Gastrocnemius medialis (tissue), 4 donors: ENCODE measurements around the gene FFAR1. TPM values are rescaled to one million over a fixed set of nuclear protein-coding genes. Genes with fewer than 3 reads are reported as not detected.

Experiments used
- ATAC-seq, 2 donors: fragments of 150-250 bp; one replicate each; pipeline ENCODE4 v1.9.1; 2016
- DNase-seq, 2 donors: peaks; one replicate each; pipeline ENCODE4 v3.0.0-alpha.2; 2019
- H3K27ac ChIP-seq, 4 donors: fragments of 200-600 bp; sonication (generic); 1 replicate in 1 of 4; 2 replicates in 3 of 4; pipeline ENCODE4 v1.5.1; 2016 to 2018; ENCODE audit warnings: mild to moderate bottlenecking in 2 of 4, moderate library complexity in 1 of 4
- H3K27me3 ChIP-seq, 3 donors: fragments of 200-600 bp; sonication (generic) in 2 of 3; 1 replicate in 1 of 3; 2 replicates in 2 of 3; pipeline versions ENCODE4 v1.5.1 to v1.6.0; 2016 to 2019; ENCODE audit warnings: mild to moderate bottlenecking in 1 of 3, moderate library complexity in 1 of 3
- H3K36me3 ChIP-seq, 2 donors: fragments of 200-600 bp; sonication (generic) in 1 of 2; one replicate each; pipeline ENCODE4 v1.5.1; 2017 to 2018
- H3K4me1 ChIP-seq, 2 donors: fragments of 200-600 bp; sonication (generic) in 1 of 2; one replicate each; pipeline ENCODE4 v1.5.1; 2016 to 2017; ENCODE audit warnings: mild to moderate bottlenecking in 2 of 2
- H3K4me3 ChIP-seq, 4 donors: fragments of 200-600 bp; sonication (generic) in 3 of 4; 1 replicate in 1 of 4; 2 replicates in 3 of 4; pipeline ENCODE4 v1.5.1; 2016 to 2019; ENCODE audit warnings: mild to moderate bottlenecking in 2 of 4
- H3K9me3 ChIP-seq, 3 donors: fragments of 200-600 bp; sonication (generic) in 2 of 3; 1 replicate in 1 of 3; 2 replicates in 2 of 3; pipeline ENCODE4 v1.5.1; 2016 to 2019
- CTCF ChIP-seq, 5 experiments: fragments of 450-650 bp in 3 of 5; fragments of 200-600 bp in 2 of 5; sonication (generic) in 2 of 5; IDR thresholded peaks in 4 of 5; conservative IDR thresholded peaks in 1 of 5; 1 replicate in 4 of 5; 2 replicates in 1 of 5; pipeline ENCODE4 v1.5.1; 2016 to 2019; ENCODE audit warnings: antibody characterized with exemption in 5 of 5, mild to moderate bottlenecking in 3 of 5, moderate library complexity in 3 of 5
- POLR2A ChIP-seq, 2 donors: fragments of 450-650 bp; IDR thresholded peaks; one replicate each; pipeline ENCODE4 v1.6.1; 2017; ENCODE audit warnings: antibody characterized with exemption in 2 of 2, mild to moderate bottlenecking in 2 of 2, moderate library complexity in 2 of 2
- in situ Hi-C, 4 donors: fragments of 200-750 bp; cut with MboI; loops; one replicate each; pipeline versions ENCODE4 v1.15.0 to v1.8.0; 2017; ENCODE audit warnings: low sequenced_read_pairs in 4 of 4
- intact Hi-C: fragments of 100-400 bp; cut with DNase I; formaldehyde crosslinking; loops from one replicate; pipeline ENCODE4 v1.15.1; 2023; ENCODE audit warnings: low total_unique reads
- total RNA-seq, 4 donors: library from RNA; depleted of rRNA; stranded (reverse); fragments of >200 nt; gene quantifications; one replicate each; pipeline versions ENCODE4 v1.1.0 to v1.2.3, GENCODE V29; 2016

FFAR1 gene
- total RNA-seq, 4 donors from 2014 or later: not detected

- no peak for TF ChIP-seq CTCF (IDR thresholded peaks at IDR 0.05 in 4 of 5, conservative IDR thresholded peaks at IDR 0.05 in 1 of 5)
- TF ChIP-seq POLR2A (IDR thresholded peaks at IDR 0.05): no peak
- intact Hi-C loops: no loop called here
- no peaks in the 10 kb centered on the region for H3K36me3 ChIP-seq
- no peaks in the 10 kb centered on the region for H3K27me3 ChIP-seq
- no peak overlapping the region for H3K4me3 ChIP-seq
- no peak overlapping the region for H3K27ac ChIP-seq
- DNase-seq (no peak), ATAC-seq (no peak)
- H3K4me1 ChIP-seq: no peaks in the 10 kb centered on the region
- H3K9me3 ChIP-seq: no peaks in the 10 kb centered on the region
- in situ Hi-C loops: no loop called here
These were observed 32.9 kb downstream of the FFAR1 start for GRCh38 chr19:35380450-35381124.

GRCh38 chr19:35381318-35381717 is 33.6 kb downstream of the FFAR1 start:
- Histone ChIP-seq H3K4me1 (no peaks in the 10 kb centered on the region), H3K36me3 (no peaks in the 10 kb centered on the region), H3K9me3 (no peaks in the 10 kb centered on the region), H3K27ac (no peak overlapping the region), H3K4me3 (no peak overlapping the region), H3K27me3 (no peaks in the 10 kb centered on the region)
- intact Hi-C loops (no loop called here), in situ Hi-C loops (no loop called here)
- no peak for TF ChIP-seq CTCF (IDR thresholded peaks at IDR 0.05 in 4 of 5, conservative IDR thresholded peaks at IDR 0.05 in 1 of 5)
- no peak for TF ChIP-seq POLR2A (IDR thresholded peaks at IDR 0.05)
- ATAC-seq: no peak
- no peak for DNase-seq

DNA sequence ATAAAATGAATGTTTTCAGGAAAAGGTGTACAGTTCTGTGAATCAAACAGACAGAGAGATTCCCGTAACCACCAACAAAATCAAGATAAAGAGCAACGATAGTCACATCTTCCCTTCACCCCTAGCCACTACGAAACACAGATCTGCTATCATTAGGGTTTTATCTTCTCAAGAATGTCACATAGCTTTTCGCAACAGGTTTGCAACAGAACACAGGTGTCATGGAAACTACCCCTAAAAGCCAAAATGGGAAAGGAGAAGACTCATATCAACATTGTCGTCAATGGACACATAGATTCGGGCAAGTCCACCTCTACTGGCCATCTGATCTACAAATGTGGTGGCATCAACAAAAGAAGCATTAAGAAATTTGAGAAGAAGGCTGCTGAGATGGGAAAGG is 34.2 kb downstream of the FFAR1 start:
- Histone ChIP-seq H3K9me3 (no peaks in the 10 kb centered on the region), H3K27ac (no peak overlapping the region), H3K36me3 (no peaks in the 10 kb centered on the region), H3K4me3 (no peak overlapping the region), H3K4me1 (no peaks in the 10 kb centered on the region), H3K27me3 (no peaks in the 10 kb centered on the region)
- ATAC-seq: no peak
- TF ChIP-seq CTCF (IDR thresholded peaks at IDR 0.05 in 4 of 5, conservative IDR thresholded peaks at IDR 0.05 in 1 of 5) (no peak), POLR2A (IDR thresholded peaks at IDR 0.05) (no peak)
- no peak for DNase-seq
- in situ Hi-C loops: no loop called here
- intact Hi-C loops: no loop called here

DNA sequence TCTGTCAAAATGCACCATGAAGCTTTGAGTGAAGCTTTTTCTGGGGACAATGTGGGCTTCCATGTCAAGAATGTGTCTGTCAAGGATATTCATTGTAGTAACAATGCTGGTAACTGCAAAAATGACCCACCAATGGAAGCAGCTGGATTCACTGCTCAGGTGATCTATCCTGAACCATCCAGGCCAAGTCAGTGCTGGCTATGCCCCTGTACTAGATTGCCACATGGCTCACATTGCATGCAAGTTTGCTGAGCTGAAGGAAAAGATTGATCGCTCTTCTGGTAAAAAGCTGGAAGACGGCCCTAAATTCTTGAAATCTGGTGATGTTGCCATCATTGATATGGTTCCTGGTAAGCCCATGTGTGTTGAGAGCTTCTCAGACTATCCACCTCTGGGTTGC is 35.8 kb downstream of the FFAR1 start:
- Histone ChIP-seq H3K4me1 (no peaks in the 10 kb centered on the region), H3K27me3 (no peaks in the 10 kb centered on the region), H3K36me3 (no peaks in the 10 kb centered on the region), H3K4me3 (no peak overlapping the region), H3K9me3 (peaks cover 0 to 5% (median 0%) of the 10 kb centered on the region in 3 donors), H3K27ac (no peak overlapping the region)
- intact Hi-C loops: no loop called here
- TF ChIP-seq POLR2A (IDR thresholded peaks at IDR 0.05): no peak
- TF ChIP-seq CTCF (IDR thresholded peaks at IDR 0.05 in 4 of 5, conservative IDR thresholded peaks at IDR 0.05 in 1 of 5): no peak
- in situ Hi-C loops: no loop called here
- no peak for ATAC-seq
- DNase-seq: no peak
